Progenitor cell of endocrine pancreas (in vitro differentiated cells): ENCODE results near the gene IL17REL. TPM values are rescaled to one million over a fixed set of nuclear protein-coding genes. Genes with fewer than 3 reads are reported as not detected.

Source experiments
- DNase-seq: peaks from one replicate; pipeline ENCODE4 v3.0.0; 2021; ENCODE audit warnings: low spot score; ENCODE audit not compliant: unreplicated experiment
- H3K27ac Mint-ChIP-seq: 2 replicates; pipeline ENCODE4 v1.8.0; 2021; ENCODE audit warnings: mild to moderate bottlenecking, moderate library complexity, mixed read lengths
- H3K27me3 Mint-ChIP-seq: 2 replicates; pipeline ENCODE4 v1.8.0; 2021; ENCODE audit warnings: mixed read lengths
- H3K36me3 Mint-ChIP-seq: 2 replicates; pipeline ENCODE4 v1.8.0; 2022; ENCODE audit warnings: mixed read lengths; ENCODE audit not compliant: insufficient read depth
- H3K4me1 Mint-ChIP-seq: 2 replicates; pipeline ENCODE4 v1.8.0; 2021; ENCODE audit warnings: low read depth, mixed read lengths
- H3K4me3 Mint-ChIP-seq: 2 replicates; pipeline ENCODE4 v1.8.0; 2021; ENCODE audit warnings: low read depth, mild to moderate bottlenecking, moderate library complexity, mixed read lengths
- H3K9me3 Mint-ChIP-seq: 2 replicates; pipeline ENCODE4 v1.8.0; 2021; ENCODE audit warnings: low read depth, mixed read lengths
- CTCF ChIP-seq: fragments of 200-600 bp; sonication (generic); IDR thresholded peaks from one replicate; pipeline ENCODE4 v1.5.0; 2021; ENCODE audit warnings: antibody characterized with exemption, mild to moderate bottlenecking; ENCODE audit not compliant: unreplicated experiment
- total RNA-seq: library from RNA; stranded (reverse); gene quantifications from 2 replicates; pipeline ENCODE4 v1.2.1, GENCODE V29; 2021

The IL17REL gene
- total RNA-seq, 1 donor from 2014 or later = 0.10 TPM

GRCh38 chr22:50035131-50035881 lies 22.7 kb upstream of the IL17REL start:
- H3K36me3 Mint-ChIP-seq = no peaks in the 10 kb centered on the region
- H3K27me3 Mint-ChIP-seq = no peaks in the 10 kb centered on the region
- DNase-seq = no peak
- H3K27ac Mint-ChIP-seq = no peak overlapping the region
- no peak for TF ChIP-seq CTCF
- H3K9me3 Mint-ChIP-seq = no peaks in the 10 kb centered on the region
- H3K4me1 Mint-ChIP-seq = peaks cover 4% of the 10 kb centered on the region
- no peak overlapping the region for H3K4me3 Mint-ChIP-seq

- H3K36me3 Mint-ChIP-seq = no peaks in the 10 kb centered on the region
- H3K9me3 Mint-ChIP-seq = no peaks in the 10 kb centered on the region
- H3K27ac Mint-ChIP-seq = no peak overlapping the region
- no peak overlapping the region for H3K4me3 Mint-ChIP-seq
- H3K27me3 Mint-ChIP-seq = no peaks in the 10 kb centered on the region
- no peak for TF ChIP-seq CTCF
- DNase-seq = no peak
- peaks cover 4% of the 10 kb centered on the region for H3K4me1 Mint-ChIP-seq
Measured at GRCh38 chr22:50034126-50035081, 21.8 kb upstream of the IL17REL start.

- H3K27me3 Mint-ChIP-seq = no peaks in the 10 kb centered on the region
- H3K4me3 Mint-ChIP-seq = no peak overlapping the region
- TF ChIP-seq CTCF = no peak
- no peaks in the 10 kb centered on the region for H3K36me3 Mint-ChIP-seq
- no peaks in the 10 kb centered on the region for H3K9me3 Mint-ChIP-seq
- H3K27ac Mint-ChIP-seq = no peak overlapping the region
- H3K4me1 Mint-ChIP-seq = peaks cover 3% of the 10 kb centered on the region
- no peak for DNase-seq
Measured at GRCh38 chr22:50032941-50033601, 20.5 kb upstream of the IL17REL start.

GRCh38 chr22:50032109-50032871 lies 19.7 kb upstream of the IL17REL start:
- no peak for TF ChIP-seq CTCF

More at GRCh38 chr22:50032109-50032871, 19.7 kb upstream of the IL17REL start:
- no peak overlapping the region for H3K27ac Mint-ChIP-seq
- H3K4me1 Mint-ChIP-seq = no peaks in the 10 kb centered on the region
- no peak for DNase-seq
- no peaks in the 10 kb centered on the region for H3K9me3 Mint-ChIP-seq
- no peaks in the 10 kb centered on the region for H3K36me3 Mint-ChIP-seq
- H3K4me3 Mint-ChIP-seq = no peak overlapping the region
- H3K27me3 Mint-ChIP-seq = peaks cover 5% of the 10 kb centered on the region
